ENCODE data around the gene RBP3. TPM values are rescaled to one million over a fixed set of nuclear protein-coding genes. Genes with fewer than 3 reads are reported as not detected.

Gene RBP3
- polyA plus RNA-seq, 5 donors, result 0.06 to 0.10 (median 0.07) TPM

DNA sequence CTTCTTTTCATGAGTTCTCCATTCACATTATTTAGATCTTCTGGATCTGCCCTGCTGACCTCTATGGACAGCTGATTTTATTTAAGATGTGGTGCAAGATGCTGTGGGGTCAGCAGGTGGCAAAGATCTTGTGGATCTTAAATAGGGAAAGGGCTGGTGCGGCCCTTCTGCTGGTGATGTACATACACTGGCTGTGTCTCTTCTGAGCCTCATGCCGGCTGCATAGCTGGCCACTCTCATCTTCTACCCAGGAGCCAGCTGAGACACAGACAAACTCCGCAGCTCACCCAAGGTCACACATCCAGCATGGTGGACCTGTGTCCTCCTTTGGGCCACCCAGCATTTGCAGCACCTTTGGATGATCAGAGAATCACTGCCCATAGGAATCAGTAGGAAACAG, 9.7 kb downstream of the RBP3 start:
- DNase-seq, result no peak

GRCh38 chr10:47358457-47358856, 10.3 kb downstream of the RBP3 start:
- DNase-seq, result no peak

GRCh38 chr10:47359101-47359500, 10.9 kb downstream of the RBP3 start:
- no peak for DNase-seq

GRCh38 chr10:47359626-47360418, 11.7 kb downstream of the RBP3 start:
- DNase-seq, result no peak

DNA sequence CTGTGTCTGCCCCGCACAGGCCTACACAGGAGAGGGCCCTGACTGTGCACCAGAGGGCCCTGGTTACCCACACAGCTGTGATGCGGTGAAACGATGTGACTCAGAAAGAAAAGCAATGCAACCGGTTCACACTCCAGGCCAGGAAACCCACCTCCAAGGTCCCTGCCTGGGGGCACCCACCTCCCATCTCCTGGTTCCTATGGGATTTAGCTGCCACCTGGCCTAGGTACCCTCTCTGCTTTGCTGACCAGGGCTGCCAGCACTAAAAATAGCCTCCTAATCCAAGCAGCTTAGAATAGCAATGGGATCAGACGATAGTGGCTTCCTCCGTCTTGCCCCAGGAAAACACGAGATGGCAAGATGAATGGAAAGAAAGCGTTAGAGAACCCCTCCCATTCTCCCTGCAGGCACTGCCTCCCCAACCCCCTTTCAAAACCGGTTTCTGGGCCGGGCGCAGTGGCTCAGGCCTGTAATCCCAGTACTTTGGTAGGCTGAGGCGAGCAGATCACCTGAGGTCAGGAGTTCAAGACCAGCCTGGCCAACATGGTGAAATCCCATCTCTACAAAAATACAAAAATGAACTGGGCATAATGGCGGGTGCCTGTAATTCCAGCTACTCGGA, 12.4 kb downstream of the RBP3 start:
- no peak for DNase-seq

DNA sequence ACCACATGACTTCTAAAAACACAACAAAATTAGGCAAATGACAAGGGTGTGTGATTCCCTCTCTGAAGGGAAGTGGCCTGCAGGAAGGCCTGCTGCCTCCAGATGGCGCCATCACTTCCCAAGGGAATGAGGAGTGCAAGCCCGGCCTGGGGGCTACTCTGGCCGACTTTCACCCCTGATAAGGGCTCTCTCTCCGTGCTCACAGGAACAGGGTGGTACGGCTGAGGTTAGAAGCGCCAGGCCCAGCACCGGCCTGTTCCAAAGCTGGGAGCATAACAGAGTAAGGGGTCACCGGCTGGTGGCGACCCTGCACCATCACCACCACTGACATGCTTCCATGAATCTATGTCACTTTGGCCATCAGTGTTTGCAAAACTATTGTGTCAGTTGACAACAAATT, 13.1 kb downstream of the RBP3 start:
- DNase-seq, result no peak

DNA sequence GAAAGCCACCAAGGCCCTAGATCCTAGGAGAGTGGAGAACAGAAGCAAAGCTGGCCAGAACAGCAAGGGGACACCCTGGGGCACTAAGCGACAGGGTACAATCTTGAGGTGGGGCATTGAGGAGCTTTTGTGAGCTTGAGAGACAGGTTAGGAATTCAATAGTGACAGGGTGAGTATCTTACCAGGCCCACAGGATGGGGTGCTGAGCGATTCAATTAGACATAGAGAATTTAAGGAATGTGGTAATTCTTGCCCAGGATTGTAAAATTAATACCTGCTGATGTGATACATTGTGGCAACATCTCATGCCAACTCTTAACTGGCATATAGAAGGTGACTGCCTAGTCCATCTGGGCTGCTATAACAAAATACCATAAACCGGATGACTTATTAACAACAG, 14.0 kb downstream of the RBP3 start:
- no peak for DNase-seq

DNA sequence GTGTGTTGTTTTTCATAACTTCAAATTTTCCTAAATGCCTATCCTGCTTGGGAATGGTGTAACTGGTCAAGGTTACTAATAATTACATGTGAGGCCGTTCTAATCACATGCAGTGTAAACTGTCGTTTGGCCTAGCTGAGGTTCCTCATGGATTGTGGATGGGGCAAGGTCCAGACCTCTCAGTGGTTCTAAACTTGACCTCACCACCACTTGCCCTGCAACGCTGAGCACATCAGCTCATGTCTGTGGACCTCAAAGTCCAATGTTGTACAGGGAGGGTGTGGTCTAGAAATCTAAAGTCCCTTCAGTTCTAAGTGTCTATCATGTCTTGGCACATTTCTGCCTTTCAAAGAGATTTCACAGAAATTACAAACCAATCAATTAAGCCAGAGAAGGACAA, 15.6 kb downstream of the RBP3 start:
- no peak for DNase-seq

DNA sequence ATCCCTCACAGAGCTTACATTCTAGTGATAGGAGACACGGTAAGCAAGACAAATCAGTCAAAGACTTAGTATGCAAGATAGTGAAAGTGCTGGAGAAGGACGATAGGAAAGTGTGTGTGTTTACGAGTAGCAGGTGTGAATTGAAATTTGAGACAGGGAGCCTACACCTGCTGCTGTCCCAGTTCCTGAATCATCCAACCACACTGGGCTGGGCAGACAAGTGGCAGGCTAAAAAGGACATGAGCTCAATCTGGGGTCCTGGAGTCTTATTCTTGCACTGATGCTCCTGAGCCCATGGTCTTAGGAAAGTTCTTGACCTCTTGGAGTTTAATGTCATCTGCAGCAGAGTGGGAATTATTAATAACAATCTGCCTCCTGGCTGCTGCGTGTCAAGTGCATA, 16.2 kb downstream of the RBP3 start:
- DNase-seq, result no peak

GRCh38 chr10:47364911-47365310, 16.7 kb downstream of the RBP3 start:
- DNase-seq, result no peak

DNA sequence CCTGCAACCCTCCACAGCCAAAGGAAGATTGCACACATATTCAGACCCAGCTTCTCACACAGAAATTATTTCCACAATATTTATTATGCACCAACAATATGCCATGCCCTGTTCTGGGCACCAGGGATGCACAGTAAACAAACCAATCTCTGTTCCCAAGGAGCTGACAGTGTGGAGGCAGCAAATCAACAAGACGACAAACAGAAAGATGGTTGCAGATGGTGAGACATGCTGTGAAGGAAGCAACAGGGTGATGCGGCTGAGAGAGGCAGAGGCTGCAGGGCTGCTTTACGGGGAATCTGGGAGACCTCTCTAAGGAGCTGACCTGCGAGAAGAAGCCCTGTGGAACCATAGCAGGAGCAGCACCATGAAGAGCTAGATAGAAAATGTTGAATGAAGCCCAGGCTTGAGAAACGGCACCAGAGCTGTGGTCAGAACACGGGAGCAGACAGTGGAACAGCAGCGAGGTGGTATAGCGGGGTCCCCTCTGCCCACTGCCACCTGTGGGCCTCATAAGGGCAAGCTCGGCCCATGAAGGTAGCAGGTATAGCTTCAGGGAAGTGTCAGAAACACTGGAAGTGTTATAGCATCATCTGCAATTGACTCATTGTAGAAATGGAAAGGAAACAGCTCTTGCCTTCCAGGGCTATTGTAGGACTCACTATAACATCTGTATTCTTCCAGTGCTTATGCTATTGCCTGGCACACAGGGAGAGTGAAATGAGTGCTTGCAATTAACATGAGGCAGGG, 17.4 kb downstream of the RBP3 start:
- DNase-seq, result no peak

- DNase-seq, result no peak
These were observed 18.0 kb downstream of the RBP3 start for GRCh38 chr10:47366181-47366631.

DNA sequence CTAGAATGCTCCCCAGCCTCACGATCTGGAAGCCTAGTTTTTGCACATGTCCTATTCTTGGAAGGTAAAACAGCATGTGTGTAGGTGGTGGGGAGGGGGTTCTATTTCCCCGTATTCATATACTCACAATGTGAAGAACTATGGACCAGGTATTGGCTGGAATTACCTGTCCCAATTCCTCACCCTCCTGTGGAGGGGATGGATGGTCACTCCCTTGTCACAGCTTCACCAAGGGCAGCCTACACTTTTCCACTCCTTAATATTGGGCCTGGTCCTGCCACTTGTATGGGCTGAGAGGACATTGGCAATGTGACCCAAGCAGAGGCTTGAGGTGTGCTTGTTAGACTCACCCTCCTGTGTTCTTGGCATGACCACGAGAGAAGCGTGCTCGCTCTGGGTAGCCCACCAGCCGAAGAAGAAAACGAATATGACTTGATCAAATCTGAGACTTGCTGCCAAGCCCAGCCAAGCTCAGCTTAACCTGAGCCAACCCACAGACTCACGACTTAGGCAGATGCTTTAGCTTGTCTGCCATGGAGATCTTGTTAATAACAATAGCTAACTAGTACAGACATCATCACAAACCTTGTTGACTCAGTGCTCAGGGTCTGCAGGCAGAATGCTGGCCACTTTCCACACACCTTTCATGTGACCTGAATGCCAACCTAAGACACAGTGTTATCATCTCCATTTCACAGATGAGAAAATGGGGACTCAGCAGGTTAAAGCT, 18.7 kb downstream of the RBP3 start:
- DNase-seq, result no peak

DNA sequence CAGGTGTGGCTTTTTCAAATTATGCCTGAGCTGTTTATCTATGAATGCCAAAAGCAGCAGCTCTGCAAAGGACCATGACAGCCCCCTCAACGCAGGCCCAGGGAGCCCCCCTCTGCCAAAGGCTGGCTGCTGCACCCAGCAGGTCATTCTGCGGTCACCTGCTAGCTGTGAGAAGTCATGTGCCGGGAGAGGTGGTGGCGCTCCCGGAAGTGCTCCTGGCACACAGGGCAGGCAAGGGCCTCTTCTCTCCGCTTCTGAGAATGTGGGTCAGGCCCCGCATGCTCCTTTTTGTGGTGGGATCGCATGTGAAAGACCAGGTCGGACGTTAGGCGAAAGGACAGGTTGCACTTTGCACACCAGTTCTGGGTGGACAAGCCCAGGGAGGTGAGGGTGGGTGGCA, 19.5 kb downstream of the RBP3 start:
- no peak for DNase-seq

DNA sequence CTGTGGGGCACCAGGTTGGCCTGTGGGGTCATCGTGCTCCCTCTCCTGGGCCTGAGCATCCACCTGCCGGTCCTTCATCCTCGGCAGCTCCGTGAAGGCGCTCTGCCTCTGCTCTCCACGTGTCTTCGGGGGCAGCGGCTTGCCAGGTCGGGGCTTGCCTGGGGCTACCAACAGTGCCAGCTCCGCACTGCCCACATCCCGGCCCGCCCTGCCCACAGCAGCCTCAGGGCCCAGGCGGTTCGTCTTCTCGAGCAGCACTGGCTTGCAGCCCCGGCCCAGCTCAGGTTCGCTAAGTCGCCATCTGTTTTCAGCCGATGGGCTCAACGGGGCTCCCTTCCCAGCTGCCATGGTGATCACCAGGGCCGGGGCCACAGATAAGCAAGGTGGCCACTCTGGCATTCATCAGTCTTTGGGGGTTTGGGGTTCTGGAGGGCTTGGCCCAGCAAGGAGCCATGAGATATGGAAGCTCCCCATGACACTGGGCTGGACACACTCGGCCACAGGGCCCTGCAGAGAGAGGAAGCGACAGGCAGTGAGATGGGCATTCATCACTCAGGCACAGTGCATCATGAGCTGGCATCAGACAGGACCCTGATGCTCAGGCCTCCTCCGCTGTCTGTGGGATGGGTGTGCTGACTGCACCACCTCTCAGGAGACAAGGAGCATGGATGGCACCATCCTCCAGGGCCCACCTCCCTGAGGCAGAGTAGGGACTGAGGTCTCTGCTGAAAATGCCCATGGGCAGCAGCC, 20.4 kb downstream of the RBP3 start:
- no peak for DNase-seq

DNA sequence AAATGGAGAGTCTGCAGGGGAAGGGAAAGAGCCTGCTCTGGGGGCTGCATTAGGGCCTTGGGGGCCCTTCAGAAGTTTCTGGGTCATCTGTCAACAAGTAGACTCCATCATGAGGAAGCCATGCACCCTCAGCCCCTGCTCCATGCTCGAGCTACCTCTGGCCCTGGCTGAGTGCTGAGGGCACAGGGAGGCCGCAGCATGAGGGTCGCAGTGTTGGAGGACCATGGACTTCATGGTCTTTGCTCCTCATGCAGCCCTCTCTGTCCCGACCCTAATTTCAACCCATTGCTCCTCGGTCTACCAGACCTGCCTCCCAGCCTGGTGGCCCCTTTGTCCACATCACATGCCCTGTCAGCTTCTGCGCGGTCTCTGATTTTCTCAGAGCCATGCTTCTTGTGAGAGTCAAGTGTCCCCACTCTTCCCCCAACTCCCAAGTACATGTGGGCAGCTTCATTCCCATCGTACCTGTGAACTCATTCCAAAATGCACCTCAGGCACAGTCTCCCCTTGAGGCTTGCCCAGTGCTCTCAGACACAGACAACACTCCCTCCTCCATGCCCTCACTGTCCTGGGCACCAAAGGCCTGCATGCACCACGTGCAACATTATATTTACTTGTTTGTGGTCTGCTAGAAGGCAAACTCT, 21.2 kb downstream of the RBP3 start:
- no peak for DNase-seq

DNA sequence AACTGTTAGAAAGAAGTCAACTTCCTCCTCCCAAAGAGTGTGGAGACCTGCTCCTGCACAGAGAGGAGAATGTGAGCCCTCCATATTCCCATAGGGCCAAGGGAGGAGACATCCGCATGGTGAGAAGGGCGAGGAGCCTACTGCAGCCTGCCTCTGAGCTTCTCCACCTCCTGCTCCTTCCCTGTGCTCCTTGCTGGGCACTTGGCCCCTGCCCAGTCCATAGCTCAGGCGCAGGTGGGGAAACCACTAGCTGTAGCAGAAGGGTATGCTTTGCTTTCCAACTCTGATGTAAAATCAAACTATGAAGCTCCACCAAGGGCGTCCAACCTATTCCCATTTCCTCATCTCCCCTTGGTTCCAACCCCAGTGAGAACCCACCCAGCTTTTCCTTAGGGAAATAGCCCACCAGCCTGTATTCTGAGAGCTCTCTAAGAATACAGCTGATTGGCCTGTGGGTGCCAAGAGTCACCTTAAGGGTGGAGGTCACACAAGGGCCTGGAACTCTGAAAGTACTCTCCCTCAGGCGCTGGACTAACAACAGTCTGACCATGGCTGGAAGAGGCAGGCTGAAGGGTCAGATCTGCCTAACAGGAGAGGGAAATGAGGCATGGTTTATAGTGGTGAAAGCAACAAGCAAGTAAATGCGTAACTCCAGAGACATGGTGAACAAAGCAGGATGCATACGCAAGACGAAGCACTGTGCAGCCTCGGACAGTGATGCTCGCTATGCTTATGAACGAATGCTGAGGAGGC, 22.0 kb downstream of the RBP3 start:
- no peak for DNase-seq

DNA sequence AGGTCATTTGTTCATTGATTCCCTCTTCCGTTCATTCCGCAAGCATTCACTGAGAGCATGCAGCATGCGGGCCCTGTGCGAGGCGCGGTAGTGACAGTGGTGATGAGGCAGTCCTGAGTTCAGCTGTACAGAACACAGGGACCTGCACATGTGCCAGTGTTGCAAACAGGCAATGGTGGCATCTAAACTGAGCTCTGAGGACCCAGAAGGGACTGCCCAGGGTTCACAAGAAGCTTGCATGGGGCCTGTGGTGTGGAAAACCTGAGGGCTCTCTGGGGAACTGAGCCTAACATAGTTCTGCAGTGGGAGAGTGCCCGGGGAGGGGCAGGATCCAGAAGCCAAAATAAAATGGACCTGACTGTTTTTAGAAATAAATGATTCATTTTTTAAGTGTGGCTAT, 22.7 kb downstream of the RBP3 start:
- DNase-seq, result no peak

GRCh38 chr10:47371629-47372485, 23.7 kb downstream of the RBP3 start:
- no peak for DNase-seq
